ENCODE results near the gene TMEM8B. TPM values are rescaled to one million over a fixed set of nuclear protein-coding genes. Genes with fewer than 3 reads are reported as not detected.
A peak's percentile ranks its signal among the peaks of the same experiment; 100 is the strongest.

The TMEM8B gene
- total and polyA plus RNA-seq, 2 of the 8 experiments (the other 6 are each of a cell fraction or from before 2014, with no cell fraction given): 7.5 to 10.4 TPM

- no peak overlapping the region for H4K5ac ChIP-seq (ENCODE audit: insufficient read length, low read depth, low read length)
- no peak overlapping the region for H4K8ac ChIP-seq (ENCODE audit: extremely low read depth, insufficient read depth, low read length)
- no peak overlapping the region for H2BK20ac ChIP-seq (ENCODE audit: low read length)
- ChIA-PET CTCF (ENCODE audit: partially characterized antibody) (interaction anchor here (0.8 to 5.9 kb wide), 9 partner anchors 16 to 66 kb away, joined by 3 to 31 read pairs (median 7); no protein-coding TSS in a partner anchor), POLR2A (ENCODE audit: partially characterized antibody) (interaction anchor here (1.0 to 2.8 kb wide), 2 partner anchors 8 to 12 kb away, joined by 3 to 13 read pairs; no protein-coding TSS in a partner anchor)
- no peak overlapping the region for H3K14ac ChIP-seq (ENCODE audit: insufficient read length)
- no peaks in the 10 kb centered on the region for H3K4me1 ChIP-seq (replicated peaks in 1 of 4; ENCODE audit: control insufficient read depth in 3 of 4, insufficient read depth in 4 of 4, low read length in 3 of 4)
- H2BK15ac ChIP-seq (ENCODE audit: low read length): no peak overlapping the region
- TF ChIP-seq PHF8 (conservative IDR thresholded peaks at IDR 0.05; ENCODE audit: low read depth, low read length) (no peak), ATF2 (IDR thresholded peaks at IDR 0.05; ENCODE audit: low read length) (no peak), CEBPB (IDR thresholded peaks at IDR 0.05; ENCODE audit: low read depth, low read length) (no peak), SP4 (IDR thresholded peaks at IDR 0.05; ENCODE audit: low read length) (no peak), RNF2 (IDR thresholded peaks at IDR 0.05; ENCODE audit: borderline replicate concordance, low read depth, low read length, missing control alignments, poor library complexity, severe bottlenecking) (no peak), HDAC2 (IDR thresholded peaks at IDR 0.05; ENCODE audit: borderline replicate concordance in 1 of 2, low read depth in 2 of 2, low read length in 2 of 2) (no peak), RAD21 (IDR thresholded peaks at IDR 0.05 in 1 of 2, conservative IDR thresholded peaks at IDR 0.05 in 1 of 2; ENCODE audit: low read depth in 2 of 2, low read length in 2 of 2) (no peak), POLR2A (IDR thresholded peaks at IDR 0.05; ENCODE audit: control extremely low read depth in 1 of 2, low read depth in 2 of 2, low read length in 2 of 2) (no peak)
- H3K56ac ChIP-seq (replicated peaks; ENCODE audit: insufficient read length, low read depth, low read length): no peak overlapping the region
- H3K23me2 ChIP-seq (ENCODE audit: low read depth, low read length): no peaks in the 10 kb centered on the region; the same call in 1 of the 2 replicates
- no peak overlapping the region for H2BK12ac ChIP-seq (ENCODE audit: low read depth, low read length)
- H2AFZ ChIP-seq (ENCODE audit: low read length): no peak overlapping the region
- no peaks in the 10 kb centered on the region for H3K79me2 ChIP-seq (ENCODE audit: control insufficient read depth in 1 of 2, insufficient read depth in 2 of 2, low read length in 2 of 2)
- no peak overlapping the region for H4K91ac ChIP-seq (replicated peaks; ENCODE audit: insufficient read length, low read length)
- peak in 1 of 2 experiments; percentile 17 for DNase-seq (ENCODE audit: low read depth in 1 of 2, low spot score in 2 of 2)
- no peaks in the 10 kb centered on the region for H3K27me3 ChIP-seq (replicated peaks in 1 of 4; ENCODE audit: control insufficient read depth in 3 of 4, extremely low read depth in 1 of 4, insufficient read depth in 3 of 4, low read length in 3 of 4)
- FAIRE-seq: no peak
- H3K36me3 ChIP-seq (ENCODE audit: control insufficient read depth in 2 of 4, insufficient read depth in 4 of 4, low read length in 3 of 4): peaks cover 0 to 4% (median 1%) of the 10 kb centered on the region in 4 experiments; a peak in 2 of 8 replicates
- no peak overlapping the region for H2BK120ac ChIP-seq (replicated peaks; ENCODE audit: low read depth, low read length)
- no peak overlapping the region for H3K18ac ChIP-seq (ENCODE audit: extremely low read depth, low read length)
- peaks cover 0 to 2% of the 10 kb centered on the region in 2 experiments for H4K20me1 ChIP-seq (replicated peaks in 1 of 2; ENCODE audit: control insufficient read depth in 1 of 2, insufficient read depth in 2 of 2, low read length in 2 of 2)
- no peak overlapping the region for H2BK5ac ChIP-seq (ENCODE audit: low read depth, low read length)
- H3K9ac ChIP-seq (replicated peaks in 1 of 4; ENCODE audit: extremely low read depth in 1 of 4, low read depth in 3 of 4, low read length in 3 of 4): no peak overlapping the region
- 72% methylated on average over 3 of the region's 3 CpGs; no CpG with 5 or more reads in 1 of the 2 experiments for WGBS, 2 experiments (ENCODE audit: extremely low coverage in 1 of 2, insufficient coverage in 1 of 2, insufficient read length in 1 of 2, insufficient replicate concordance in 2 of 2, low coverage in 1 of 2, low lambda C conversion rate in 2 of 2, missing lambda C conversion rate in 1 of 2)
- H3K4ac ChIP-seq (replicated peaks; ENCODE audit: insufficient read length, low read depth, low read length): no peak overlapping the region
- H3K9me3 ChIP-seq (ENCODE audit: insufficient read depth in 2 of 2, low read depth in 1 of 2, low read length in 1 of 2): no peaks in the 10 kb centered on the region
- no peak overlapping the region for H3K4me2 ChIP-seq (ENCODE audit: insufficient read depth in 1 of 2, low read depth in 2 of 2, low read length in 2 of 2)
- no peaks in the 10 kb centered on the region for H3K79me1 ChIP-seq (ENCODE audit: low read depth, low read length)
- H3K23ac ChIP-seq (ENCODE audit: insufficient read length): no peak overlapping the region
- H2AK5ac ChIP-seq (ENCODE audit: low read depth, low read length): no peak overlapping the region
- H3K4me3 ChIP-seq (ENCODE audit: extremely low read depth in 1 of 4, insufficient read depth in 2 of 4, low read depth in 3 of 4, low read length in 4 of 4): no peak overlapping the region
- H3K27ac ChIP-seq (ENCODE audit: low read depth, low read length): no peak overlapping the region
Measured at GRCh38 chr9:35856206-35856605, 27.2 kb downstream of the TMEM8B start.
